ENCODE results near the gene KAT5.
"Not testable (repeated sequence)": the region's sequence is repeated elsewhere in the genome, so short reads cannot be mapped to it uniquely, and the experiment has no call there.

KAT5 gene

DNA sequence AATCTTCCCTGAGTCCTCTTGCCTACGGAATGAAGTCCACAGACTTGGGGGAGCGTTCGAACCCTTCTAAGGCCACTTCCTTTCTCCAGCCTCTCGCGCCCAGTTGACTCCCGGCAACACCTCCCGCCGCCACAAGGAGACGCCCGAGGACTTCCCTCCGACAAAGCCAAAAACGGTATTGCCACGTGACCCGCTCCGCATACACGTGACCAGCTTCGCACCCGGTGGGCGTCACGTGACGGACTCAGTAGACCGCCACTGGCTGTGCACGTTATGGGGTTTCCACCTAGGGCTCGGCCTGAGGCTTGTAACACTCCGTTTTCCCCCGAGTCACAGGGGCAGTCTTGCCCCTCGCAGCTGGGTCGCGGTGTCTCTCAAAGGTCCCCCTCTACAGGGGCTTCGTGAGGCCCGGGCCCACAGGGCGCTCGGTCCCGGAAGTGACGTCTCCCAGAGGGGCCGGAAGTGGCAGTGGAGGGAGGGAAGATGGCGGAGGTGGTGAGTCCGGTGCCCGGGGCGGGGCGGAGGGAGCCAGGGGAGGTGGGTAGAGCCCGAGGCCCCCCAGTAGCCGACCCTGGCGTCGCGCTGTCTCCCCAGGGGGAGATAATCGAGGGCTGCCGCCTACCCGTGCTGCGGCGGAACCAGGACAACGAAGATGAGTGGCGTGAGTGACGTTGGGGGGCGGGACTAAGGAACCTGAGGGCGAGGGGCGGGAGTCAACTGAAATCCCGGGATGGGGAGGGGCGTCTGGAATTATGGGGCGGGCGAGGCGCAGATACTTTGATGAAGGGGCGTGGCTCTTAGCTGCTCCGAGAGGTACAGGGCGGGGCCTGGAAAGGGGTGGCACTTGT is at the start of gene KAT5:
Gene KAT5, plus strand, starts transcription at position 468 of the 848 bp plus-strand sequence. Its CDS starts 16 bp downstream, at position 484.
- peak; percentile 87 for DNase-seq

DNA sequence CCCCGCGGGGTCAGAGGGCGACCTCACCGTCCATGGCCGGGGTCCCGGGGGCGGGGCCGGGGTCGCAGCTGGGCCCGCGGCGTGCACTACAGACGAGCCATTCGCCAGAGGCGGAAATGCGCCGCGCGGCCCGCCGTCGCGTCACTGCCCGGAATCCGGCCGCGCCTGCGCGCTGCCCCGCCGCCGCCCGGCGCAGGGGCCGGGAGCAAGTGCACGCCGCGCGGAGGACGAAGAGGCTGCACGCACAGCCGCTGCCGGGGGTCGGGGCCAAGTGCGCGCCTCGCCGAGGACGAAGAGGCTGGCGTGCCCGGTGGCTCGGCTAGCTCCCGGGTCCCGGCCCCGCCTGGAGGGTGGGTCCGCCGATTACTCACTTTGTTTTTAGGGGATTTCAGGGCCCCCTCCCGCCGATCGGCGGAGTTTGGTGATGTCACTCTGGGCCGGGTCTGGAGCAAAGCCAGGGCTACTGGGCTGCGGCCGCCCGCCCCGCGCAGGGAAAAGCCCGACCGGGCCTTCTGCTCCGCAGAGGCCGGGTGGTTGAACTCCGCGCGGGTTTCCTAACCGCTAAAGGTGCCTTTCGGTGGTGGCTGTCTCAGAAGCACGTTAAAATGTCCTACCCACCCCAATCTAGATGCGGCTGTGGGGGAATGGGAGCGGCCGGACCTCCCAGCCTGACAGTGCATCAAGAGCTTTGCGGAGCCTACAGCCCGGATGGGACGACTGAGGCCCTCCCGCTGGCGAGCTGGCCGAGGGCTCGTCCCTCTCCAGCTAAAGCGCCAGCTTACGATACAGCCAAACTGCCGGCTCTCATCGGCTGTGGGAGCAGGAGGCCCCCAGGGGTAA is 49.0 kb upstream of the KAT5 start, which contains the start of gene RELA:
Gene RELA, minus strand, starts transcription at position 118 of the 840 bp plus-strand sequence. Its CDS starts 84 bp downstream, at position 34.
- DNase-seq: no peak

DNA sequence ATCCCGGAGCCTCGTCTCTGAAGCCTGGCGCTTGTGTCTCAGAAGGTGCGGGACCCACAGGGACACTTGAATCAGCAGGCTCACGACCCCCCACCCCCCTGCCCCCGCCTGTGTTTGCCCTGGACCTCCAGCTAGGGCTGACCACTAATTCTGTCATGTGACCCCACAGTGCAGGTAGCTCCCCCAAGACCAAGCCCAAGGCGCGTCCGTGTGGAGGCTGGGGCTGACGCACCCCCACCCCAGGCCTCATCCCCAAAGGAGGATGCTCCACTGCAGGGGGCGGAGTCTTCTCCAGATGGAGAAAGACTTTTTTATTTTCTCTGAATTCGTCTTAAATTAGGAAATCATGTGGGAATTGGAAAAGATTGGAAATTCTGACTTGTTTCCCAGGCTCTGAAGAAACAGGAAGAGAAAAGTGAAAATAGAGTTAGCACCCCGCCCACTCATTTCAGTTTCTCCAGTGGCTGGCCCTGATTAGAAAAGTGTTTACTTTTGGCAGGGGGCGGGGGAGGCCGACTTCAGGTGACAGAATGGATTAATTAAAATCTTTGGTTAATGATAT is 48.3 kb upstream of the KAT5 start:
- no peak for DNase-seq

DNA sequence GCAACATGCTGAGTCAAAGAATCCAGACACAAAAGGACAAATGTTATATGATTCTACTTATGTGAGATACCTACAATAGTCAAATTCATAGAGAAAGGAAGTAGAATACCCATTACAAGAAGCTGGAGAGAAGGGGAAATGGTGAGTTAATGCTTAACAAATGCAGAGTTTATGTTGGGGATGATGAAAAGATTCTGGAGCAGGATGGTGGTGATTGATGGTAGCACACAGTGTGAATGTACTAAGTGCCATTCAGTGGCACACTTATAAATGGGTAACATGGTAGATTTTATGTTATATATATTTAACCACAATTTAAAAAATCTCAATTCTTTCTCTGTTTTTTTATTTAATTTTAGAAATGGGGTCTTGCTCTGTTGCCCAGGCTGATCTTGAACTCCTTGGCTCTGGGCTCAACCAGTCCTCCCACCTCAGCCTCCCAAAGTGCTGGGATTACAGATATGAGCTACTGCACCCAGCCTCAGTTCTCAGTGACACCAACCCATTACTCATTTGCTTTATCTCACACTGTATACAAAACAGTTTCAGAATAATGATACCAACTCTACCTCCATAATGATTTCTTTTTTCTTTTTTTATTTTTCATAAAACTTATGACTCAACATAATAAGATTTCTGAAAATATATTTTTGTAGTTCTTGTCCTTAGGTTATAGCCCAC is 39.7 kb upstream of the KAT5 start:
- DNase-seq: no peak

DNA sequence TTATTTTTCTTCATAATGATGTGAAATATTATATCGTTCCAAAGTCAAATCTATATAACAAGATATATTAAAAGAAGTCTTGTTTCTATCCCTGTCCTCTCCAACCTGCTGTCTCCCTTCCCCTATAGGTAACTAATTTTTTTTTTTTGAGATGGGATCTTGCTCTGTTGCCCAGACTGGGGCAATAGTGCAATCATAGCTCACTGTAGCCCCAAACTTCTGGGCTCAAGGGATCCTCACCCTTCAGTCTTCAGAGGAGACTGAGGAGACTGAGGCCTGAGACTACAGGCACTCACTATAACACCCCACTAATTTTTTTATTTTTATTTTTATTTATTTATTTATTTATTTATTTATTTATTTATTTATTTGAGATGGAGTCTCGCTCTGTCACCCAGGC is 39.1 kb upstream of the KAT5 start:
- DNase-seq: no peak

DNA sequence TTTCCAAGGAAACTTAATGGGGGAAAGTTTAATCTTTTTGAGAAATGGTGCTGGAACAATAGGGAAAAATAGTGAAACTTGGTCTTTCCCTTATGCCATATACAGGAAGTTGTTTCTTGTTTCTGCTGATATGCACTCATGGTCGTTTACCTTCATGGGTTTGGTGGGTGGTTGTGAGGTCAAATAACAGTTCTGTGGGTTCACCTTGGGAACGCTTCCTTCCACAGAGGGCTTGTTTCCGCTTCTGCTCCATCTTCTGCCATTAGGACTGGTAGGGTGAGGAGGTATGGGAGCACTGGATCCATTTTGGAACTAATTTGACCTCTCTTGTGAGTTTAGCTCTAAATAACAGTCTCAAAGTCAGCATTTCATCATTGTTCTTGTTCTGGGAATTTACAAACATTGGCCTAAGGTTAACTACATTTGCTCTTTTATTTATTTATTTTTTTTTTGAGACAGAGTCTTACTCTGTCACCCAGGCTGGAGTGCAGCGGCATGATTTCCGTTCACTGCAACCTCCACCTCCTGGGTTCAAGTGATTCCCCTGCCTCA is 31.8 kb upstream of the KAT5 start:
- DNase-seq: no peak

DNA sequence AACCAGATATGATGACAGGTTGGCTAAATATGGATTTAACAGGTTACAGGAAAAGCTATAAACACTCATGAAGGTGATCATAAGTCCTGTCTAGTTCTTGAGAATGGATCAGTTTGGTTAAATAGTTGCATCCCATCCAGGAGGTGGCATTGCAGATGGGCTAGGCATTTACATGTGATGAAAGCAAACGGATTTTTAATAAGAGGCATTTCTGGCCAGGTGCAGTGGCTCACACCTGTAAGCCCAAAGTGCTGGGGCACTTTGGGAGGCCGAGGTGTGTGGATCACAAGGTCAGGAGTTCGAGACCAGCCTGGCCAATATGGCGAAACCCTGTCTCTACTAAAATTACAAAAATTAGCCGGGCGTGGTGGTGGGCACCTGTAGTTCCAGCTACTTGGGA is 28.6 kb upstream of the KAT5 start:
- not testable (repeated sequence) for DNase-seq

DNA sequence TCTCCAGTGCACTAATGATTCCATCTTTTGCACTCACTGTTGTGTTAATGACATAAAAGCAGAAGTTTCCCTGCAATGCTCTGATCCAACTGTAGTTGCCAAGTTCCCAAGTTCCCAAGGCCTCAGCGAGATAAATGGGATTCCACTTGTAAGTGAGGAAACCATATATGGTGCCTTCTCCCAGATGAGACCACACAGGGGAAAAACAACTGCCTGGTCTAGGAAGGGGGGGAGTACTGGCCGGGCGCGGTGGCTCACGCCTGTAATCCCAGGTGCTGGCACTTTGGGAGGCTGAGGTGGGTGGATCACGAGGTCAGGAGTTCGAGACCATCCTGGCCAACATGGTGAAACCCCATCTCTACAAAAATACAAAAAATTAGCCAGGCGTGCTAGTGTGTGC is 26.1 kb upstream of the KAT5 start:
- DNase-seq: no peak

DNA sequence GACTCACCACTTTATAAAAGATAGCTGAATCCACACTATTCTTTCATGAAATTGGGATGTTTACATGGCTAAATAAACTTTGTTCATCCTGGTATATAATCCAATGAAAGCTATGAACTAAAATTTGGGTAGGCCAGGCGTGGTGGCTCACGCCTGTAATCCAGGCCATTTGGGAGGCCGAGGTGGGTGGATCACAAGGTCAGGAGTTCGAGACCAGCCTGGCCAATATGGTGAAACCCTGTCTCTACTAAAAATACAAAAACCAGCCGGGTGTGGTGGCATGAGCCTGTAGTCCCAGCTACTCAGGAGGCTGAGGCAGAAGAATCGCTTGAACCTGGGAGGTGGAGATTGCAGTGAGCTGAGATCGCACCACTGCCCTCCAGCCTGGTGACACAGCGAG is 20.2 kb upstream of the KAT5 start:
- not testable (repeated sequence) for DNase-seq

DNA sequence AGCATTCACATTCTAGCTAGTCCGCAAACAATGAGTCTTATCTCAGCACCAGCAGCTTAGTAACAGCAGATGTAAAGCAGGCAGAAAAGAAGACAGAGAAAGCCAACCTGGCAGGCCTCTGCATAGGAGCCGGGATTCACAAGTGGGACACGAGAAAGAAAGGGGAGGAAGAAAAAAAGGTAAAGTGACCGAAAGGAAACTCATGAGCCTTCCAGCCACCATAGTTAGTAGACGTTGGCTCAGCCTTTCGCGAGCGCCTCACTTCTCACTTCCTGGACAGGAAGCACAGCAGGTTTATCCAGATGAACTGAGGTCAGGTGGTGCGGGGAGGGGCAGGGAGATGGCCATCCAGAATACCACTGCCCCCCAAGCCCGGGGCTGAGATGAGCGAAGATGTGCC is 19.7 kb upstream of the KAT5 start:
- DNase-seq: no peak

DNA sequence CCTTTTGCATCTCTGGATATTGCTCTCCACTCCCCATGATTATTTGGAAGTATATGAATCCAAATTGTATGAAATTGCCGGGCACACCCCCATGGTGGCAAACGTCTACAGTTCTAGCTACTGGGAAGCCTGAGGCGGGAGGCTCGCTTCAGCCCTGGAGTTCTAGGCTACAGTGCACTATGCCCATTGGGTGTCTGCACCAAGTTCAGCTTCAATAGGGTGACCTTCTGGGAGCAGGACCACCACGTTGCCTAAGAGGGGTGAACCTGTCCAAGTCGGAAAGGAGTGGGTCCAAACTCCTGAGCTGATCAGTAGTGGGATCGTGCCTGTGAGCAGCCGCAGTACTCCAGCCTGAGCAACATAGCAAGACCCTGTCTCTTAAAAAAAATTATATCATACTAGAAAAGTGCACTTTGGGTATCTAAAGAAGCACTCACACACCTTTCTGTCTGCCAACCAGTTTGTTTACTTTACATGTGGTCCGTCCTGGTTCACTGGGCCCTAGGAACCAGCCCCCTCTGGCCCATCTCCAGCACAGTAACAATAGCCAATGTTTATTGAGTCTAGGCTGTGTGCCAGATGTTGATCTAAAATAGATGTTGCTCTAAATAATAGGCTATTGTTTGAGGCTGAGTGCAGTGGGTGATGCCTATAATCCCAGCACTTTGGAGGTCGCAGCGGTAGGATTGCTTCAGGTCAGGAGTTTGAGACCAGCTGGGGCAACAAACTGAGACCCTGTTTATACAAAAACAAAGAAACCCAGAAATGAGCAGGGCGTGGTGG is 16.4 kb upstream of the KAT5 start:
- DNase-seq: peak; percentile 16

DNA sequence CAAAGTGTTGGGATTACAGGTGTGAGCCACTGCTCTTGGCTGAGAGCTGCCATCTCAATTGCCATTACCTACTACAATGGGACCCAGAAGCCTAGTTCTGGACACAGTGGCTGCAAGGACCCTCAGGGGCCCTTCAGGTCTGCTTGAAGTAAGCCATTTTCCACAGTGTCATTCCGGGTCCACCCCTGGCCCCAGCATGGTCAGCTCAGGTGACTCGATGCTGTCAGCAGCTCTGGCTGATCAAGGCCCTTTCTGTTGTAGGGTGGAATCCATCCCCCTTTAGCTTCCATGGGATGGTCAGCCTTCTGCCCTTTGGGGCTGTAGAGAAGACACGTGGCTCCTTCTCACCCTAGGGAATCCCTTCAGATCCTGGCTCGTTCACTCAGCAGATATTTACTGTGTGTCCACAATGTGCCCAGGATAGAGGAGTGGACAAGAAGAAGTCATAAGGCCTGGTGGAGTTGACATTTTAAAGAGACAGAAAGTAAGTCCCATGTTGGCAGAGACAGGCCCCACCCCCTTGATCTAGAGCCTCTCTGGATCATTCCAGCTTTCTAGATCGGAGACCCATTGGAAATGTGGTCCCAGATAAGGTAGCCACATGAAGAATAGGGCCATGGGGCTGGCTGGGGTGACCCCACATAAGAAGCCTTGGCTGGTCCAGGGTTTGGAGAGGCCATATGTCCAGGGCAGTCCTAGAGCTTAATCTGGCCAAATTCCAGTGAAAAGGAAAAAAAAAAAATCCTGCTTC is 15.1 kb upstream of the KAT5 start:
- no peak for DNase-seq

DNA sequence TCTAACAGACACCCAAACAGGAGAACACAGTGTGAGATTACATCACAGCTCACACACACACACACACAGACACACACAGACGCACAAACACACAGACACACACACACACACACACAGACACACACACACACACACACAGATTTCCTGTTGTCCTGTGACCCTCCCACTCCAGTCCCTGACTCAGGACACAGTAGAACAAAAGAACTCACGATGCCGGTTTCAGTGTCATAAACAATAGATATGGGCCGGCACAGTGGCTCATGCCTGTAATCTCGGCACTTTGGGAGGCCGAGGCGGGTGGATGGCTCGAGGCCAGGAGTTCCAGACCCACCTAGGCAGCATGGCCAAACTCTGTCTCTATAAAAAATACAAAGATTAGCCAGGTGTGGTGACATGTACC is 13.8 kb upstream of the KAT5 start:
- DNase-seq: no peak

DNA sequence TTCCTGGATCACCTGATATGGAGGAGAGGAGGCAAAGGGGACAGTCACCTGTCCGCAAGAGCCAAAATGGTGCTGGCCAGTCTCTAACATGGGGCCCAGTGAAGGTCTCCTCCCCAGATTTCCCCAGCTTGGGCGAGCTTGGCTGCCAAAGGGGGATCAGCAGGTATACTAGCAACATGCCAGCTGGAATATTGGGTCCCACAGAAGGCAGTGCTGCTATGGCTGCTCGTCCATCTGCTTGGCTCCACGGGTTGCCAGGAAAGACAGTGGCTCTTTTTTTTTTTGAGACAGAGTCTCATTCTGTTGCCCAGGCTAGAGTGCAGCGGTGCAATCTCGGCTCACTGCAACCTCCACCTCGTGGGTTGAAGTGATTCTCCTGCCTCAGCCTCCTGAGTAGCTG is 12.7 kb upstream of the KAT5 start:
- DNase-seq: no peak

DNA sequence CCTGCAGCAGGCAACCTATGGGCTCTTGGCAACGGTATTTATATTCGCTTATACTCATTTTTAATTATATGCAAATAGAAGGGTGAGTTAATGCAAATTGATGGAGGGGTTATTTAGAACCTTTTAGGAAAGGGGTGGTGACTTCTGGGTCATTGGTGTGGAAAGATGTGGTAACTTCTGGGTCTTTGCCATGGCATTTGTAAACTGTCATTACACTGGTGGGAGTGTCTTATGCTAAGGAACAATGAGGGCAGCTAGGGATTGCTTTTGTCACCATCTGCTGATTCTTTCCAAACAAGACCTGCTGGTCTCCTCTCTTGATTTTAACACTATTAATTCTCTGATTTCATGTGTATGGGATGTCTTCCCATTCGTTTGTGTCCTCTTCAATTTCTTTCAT is 11.7 kb upstream of the KAT5 start:
- DNase-seq: no peak

DNA sequence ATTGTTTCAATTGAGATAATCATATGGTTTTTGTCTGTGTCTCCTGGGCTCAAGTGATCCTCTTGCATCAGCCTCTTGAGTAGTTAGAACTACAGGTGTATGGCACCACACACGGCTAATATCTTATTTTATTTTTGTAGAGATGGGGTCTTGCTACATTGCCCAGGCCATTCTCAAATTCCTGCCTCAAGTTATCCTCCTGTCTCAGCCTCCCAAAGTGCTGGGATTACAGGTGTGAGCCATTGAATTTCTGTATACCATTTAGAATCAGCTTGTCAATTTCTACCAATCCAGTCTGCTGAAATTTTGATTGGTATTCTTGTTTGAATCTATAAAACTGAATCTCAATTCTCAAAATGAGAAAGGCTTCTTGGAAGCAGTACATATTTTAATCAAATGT is 10.4 kb upstream of the KAT5 start:
- DNase-seq: no peak

DNA sequence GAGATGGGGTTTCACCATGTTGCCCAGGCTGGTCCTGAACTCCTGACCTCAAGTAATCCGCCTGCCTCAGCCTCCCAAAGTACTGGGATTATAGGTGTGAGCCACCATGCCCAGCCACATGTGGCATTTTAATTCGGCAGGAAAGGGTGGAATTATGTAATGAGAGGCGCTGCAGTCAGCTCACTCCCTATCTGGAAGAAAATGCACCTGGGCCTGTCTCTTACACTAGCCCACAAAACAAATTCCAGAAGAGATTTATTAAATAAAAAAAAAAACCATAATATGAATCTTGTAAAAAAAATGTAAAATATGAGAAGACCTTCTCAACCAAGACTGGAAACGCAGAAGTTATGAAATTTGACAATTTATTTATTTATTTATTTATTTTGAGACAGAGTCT is 8.2 kb upstream of the KAT5 start:
- DNase-seq: no peak

DNA sequence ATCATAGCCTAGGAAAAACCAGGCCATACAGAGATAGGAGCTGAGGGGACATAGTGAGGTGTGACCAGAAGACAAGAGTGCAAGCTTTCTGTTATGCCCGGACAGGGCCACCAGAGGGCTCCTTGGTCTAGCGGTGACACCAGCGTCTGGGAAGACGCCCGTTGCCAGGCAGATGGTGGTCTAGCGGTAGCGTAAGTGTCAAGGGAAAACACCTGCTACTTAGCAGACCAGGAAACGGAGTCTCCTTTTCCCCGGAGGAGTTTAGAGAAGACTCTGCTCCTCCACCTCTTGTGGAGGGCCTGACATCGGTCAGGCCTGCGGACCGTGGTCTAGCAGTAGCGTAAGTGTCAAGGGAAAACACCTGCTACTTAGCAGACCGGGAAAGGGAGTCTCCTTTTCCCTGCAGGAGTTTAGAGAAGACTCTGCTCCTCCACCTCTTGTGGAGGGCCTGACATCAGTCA is 5.7 kb upstream of the KAT5 start:
- peak; percentile 43 for DNase-seq

DNA sequence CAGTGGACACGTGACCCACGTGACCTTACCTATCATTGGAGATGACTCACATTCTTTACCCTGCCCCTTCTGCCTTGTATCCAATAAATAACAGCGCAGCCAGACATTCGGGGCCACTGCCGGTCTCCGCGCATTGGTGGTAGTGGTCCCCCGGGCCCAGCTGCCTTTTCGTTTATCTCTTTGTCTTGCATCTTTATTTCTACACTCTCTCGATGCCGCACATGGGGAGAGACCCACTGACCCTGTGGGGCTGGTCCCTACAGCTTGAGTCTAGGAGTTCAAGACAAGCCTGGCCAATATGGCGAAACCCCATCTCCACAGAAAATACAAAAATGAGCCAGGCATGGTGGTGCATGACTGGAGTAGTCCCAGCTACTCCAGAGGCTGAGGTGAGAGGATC is 5.0 kb upstream of the KAT5 start:
- not testable (repeated sequence) for DNase-seq

DNA sequence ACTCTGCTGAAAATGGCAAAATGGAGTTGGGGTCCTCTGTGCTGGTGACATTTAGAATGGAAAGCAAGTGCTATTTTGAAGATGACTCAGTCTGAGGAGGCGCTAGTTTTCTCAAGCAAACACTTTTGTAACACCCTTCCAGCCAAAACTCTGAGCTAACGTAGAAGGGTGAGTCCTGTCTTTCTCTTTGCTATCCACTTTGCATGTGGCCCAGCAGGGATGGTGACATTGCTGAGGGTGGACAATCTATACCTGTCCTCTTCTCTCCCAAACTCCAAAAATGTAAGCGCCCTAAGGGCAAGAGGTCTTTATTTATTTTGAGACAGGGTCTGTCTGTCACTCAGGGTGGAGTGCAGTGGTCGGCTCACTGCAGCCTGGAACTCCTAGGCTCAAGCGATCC is 3.6 kb upstream of the KAT5 start:
- DNase-seq: no peak

DNA sequence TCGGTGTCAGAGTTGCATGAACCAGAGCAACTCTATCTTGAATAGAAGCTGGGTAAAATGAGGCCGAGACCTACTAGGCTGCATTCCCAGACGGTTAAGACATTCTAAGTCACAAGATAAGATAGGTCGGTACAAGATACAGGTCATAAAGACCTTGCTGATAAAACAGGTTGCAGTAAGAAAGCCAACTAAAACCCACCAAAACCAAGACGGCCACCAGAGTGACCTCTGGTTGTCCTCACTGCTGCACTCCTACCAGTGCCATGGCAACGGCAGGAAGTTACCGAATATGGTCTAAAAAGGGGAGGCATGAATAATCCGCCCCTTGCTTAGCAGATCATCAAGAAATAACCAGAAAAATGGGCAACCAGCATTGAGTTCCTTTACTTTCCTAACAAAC is 2.4 kb upstream of the KAT5 start:
- no peak for DNase-seq

Measured in NCI-H1436 treated with DMSO at 0.1 percent for 48 hours (cell line).